Right lobe of liver (tissue), 6 donors: ENCODE results near the gene MYLK2. TPM values are rescaled to one million over a fixed set of nuclear protein-coding genes. Genes with fewer than 3 reads are reported as not detected.
A peak's percentile ranks its signal among the peaks of the same experiment; 100 is the strongest.

Experiments
- ATAC-seq, 4 donors: fragments of 200-7000 bp; cut with Tn5 transposase; one replicate each; pipeline ENCODE4 v1.9.1; 2020; ENCODE audit warnings: mild to moderate bottlenecking in 4 of 4, moderate library complexity in 4 of 4
- DNase-seq, 3 donors: peaks; one replicate each; pipeline ENCODE4 v3.0.0-alpha.2; 2020
- H3K27ac ChIP-seq, 3 donors: fragments of 200-600 bp; one replicate each; pipeline ENCODE4 v1.8.0; 2022
- H3K27me3 ChIP-seq, 2 donors: fragments of 200-600 bp; one replicate each; pipeline ENCODE4 v1.8.0; 2022
- H3K36me3 ChIP-seq, 4 donors: fragments of 200-600 bp; sonication (generic) in 1 of 4; one replicate each; pipeline versions ENCODE4 v1.5.1 to v1.8.0; 2017 to 2022; ENCODE audit warnings: control low read depth in 1 of 4
- H3K4me1 ChIP-seq, 4 donors: fragments of 200-600 bp; sonication (generic) in 1 of 4; one replicate each; pipeline versions ENCODE4 v1.5.1 to v1.8.0; 2017 to 2022; ENCODE audit warnings: control low read depth in 1 of 4
- H3K4me3 ChIP-seq, 3 donors: fragments of 200-600 bp; one replicate each; pipeline ENCODE4 v1.8.0; 2022
- H3K9me3 ChIP-seq, 4 donors: fragments of 200-600 bp; sonication (generic) in 1 of 4; one replicate each; pipeline versions ENCODE4 v1.5.1 to v1.8.0; 2017 to 2022; ENCODE audit warnings: control low read depth in 1 of 4
- POLR2A ChIP-seq: fragments of 450-650 bp; IDR thresholded peaks from one replicate; pipeline ENCODE4 v1.6.1; 2017; ENCODE audit warnings: antibody characterized with exemption, mild to moderate bottlenecking
- WGBS: methylation state at CpG from one replicate; pipeline ENCODE4 v1.1.6; 2018; ENCODE audit warnings: low coverage, low lambda C conversion rate; ENCODE audit not compliant: insufficient coverage; ENCODE audit errors: missing lambda C conversion rate; 5-methylcytosine and 5-hydroxymethylcytosine counted together
- intact Hi-C, 2 donors: fragments of 100-400 bp; cut with DNase I; formaldehyde crosslinking; loops; one replicate each; pipeline versions ENCODE4 v1.11.2 to v1.14.1; 2022
- total RNA-seq, 6 experiments: library from RNA; depleted of rRNA in 2 of 6; stranded (reverse); fragments of >200 nt in 2 of 6; fragmentation: NEBNext Ultra II Directional in 3 of 6; extraction: Animal tissue kit (Norgen Biotek cat#: 25700) in 3 of 6; gene quantifications; one replicate each; pipeline versions ENCODE4 v1.1.0 to v1.2.4, GENCODE V29; 2016 to 2023
- TF ChIP-seq, protein P1 (sequence below), 4 donors: fragments of 200-600 bp in 3 of 4; fragments of 450-650 bp in 1 of 4; IDR thresholded peaks; one replicate each; pipeline versions ENCODE4 v1.5.1 to v1.8.0; 2016 to 2022; ENCODE audit warnings: antibody characterized with exemption in 4 of 4, mild to moderate bottlenecking in 2 of 4
- donor health status: DM: no; HTN: yes; CAD: no.
- donor health status: DM: no; HTN: no; CAD: no.
- donor health status: DM: no; HTN: no; CAD: no.
- donor health status: DM: no; HTN: yes; CAD: no.
- donor health status: DM: no; HTN: yes; CAD: no.

Gene MYLK2
- total RNA-seq, 6 experiments from 2014 or later = not detected

- H3K27me3 ChIP-seq = no peaks in the 10 kb centered on the region
- no peaks in the 10 kb centered on the region for H3K36me3 ChIP-seq
- DNase-seq (no peak), ATAC-seq (no peak)
- TF ChIP-seq, protein P1, sequence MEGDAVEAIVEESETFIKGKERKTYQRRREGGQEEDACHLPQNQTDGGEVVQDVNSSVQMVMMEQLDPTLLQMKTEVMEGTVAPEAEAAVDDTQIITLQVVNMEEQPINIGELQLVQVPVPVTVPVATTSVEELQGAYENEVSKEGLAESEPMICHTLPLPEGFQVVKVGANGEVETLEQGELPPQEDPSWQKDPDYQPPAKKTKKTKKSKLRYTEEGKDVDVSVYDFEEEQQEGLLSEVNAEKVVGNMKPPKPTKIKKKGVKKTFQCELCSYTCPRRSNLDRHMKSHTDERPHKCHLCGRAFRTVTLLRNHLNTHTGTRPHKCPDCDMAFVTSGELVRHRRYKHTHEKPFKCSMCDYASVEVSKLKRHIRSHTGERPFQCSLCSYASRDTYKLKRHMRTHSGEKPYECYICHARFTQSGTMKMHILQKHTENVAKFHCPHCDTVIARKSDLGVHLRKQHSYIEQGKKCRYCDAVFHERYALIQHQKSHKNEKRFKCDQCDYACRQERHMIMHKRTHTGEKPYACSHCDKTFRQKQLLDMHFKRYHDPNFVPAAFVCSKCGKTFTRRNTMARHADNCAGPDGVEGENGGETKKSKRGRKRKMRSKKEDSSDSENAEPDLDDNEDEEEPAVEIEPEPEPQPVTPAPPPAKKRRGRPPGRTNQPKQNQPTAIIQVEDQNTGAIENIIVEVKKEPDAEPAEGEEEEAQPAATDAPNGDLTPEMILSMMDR (IDR thresholded peaks at IDR 0.05) = no peak
- no peak for TF ChIP-seq POLR2A
- peaks cover 0 to 3% (median 0%) of the 10 kb centered on the region in 4 donors for H3K4me1 ChIP-seq
- no peak overlapping the region for H3K4me3 ChIP-seq
- WGBS = 20% methylated on average over 1 of the region's 5 CpGs
- intact Hi-C loops = loop anchor here in 1 of 2 donors (5.0 kb wide), 1 partner anchor 206 kb away; no protein-coding TSS in a partner anchor
- H3K27ac ChIP-seq = no peak overlapping the region
- no peaks in the 10 kb centered on the region for H3K9me3 ChIP-seq
Observed at GRCh38 chr20:31821427-31821826, 2.3 kb downstream of the MYLK2 start.

DNA sequence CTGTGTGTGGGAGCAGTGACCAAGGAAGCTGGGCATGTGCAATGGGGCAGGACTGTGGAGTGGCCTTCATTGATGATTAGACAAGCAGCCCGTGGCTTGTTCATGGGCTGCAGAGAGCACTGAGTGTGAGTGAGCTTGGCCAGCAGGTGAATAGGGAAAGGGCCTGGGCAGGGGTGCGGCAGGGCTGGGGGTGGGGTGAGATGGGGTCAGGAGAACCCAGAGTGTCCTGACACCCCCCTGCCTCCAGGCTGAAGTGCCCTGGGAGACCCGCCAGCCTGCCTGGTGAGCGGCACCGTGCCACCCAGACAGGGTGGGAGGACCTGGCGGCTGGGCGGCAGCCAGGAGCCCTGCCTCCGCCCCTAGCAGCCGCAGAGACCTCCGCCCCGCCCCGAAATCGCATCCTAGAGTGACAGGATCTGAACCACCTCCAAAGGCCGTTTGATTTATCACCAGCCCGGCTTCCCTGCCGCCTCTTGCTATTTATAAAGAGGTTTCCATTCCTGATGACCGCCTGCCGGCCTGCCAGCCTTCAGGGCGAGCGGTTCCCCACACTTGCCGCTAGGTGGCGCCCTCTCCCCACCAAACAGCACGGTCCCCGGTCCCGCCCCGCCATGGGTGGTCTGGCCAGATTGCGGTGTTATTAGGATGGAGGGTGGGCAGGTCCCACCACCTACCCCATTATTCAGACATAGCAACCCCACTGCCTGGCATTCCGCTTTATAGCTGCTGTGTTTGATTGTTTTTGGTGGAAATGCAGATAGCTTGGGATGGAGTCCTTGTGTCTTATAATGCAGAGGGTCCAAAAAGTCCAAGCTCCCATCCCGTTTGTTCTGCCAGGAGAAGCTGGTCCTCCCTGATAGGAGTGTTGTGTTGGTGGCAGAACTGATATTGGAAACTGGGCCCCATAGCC, 3.5 kb downstream of the MYLK2 start:
- H3K4me3 ChIP-seq = no peak overlapping the region
- no peak for TF ChIP-seq POLR2A
- TF ChIP-seq, protein P1 (IDR thresholded peaks at IDR 0.05) = peak; percentile 95 to 99 (median 98)

DNA sequence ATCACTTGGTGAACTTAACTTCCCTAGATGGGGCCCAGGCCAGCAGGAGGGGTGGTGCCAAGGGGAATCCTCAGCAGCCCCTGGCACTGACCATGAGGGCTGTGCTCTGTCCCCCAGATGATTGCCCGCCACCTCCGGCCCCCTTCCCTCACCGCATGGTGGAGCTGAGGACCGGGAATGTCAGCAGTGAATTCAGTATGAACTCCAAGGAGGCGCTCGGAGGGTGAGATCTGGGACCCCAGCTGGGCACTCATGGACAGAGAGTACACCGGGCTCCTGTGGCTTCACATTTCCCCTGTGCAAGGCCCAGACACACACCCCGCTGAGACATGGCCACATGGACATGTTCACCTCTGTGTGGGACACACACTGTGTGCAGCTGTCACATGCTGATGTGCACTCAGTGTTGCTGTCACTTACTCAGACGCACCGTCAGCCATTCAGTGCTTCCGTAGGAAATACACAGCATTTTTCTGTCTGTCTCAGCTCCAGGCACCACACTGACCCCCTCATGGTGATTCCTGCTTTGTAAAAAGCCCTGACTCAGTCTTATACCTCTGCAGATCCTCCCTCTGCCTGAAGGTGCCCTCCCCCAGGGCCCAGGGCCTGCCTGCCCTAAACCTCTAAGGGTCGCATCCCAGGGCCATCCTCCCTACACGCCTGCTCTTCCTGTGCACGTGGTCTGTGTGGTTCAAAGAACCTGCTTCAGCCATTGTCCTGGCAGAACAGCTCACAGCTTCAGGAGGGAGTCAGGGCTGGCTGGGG, 4.4 kb downstream of the MYLK2 start:
- TF ChIP-seq, protein P1 (IDR thresholded peaks at IDR 0.05) = no peak
- TF ChIP-seq POLR2A = no peak
- H3K27me3 ChIP-seq = no peaks in the 10 kb centered on the region
- WGBS = 27% methylated on average over 5 of the region's 14 CpGs
- no peaks in the 10 kb centered on the region for H3K36me3 ChIP-seq
- H3K9me3 ChIP-seq = no peaks in the 10 kb centered on the region
- H3K27ac ChIP-seq = no peak overlapping the region
- no peak overlapping the region for H3K4me3 ChIP-seq
- H3K4me1 ChIP-seq = peaks cover 0 to 3% (median 0%) of the 10 kb centered on the region in 4 donors
- peak in 3 of 4 donors; percentile 20 to 50 (median 33) for ATAC-seq
- DNase-seq = no peak
- intact Hi-C loops = loop anchor here in 1 of 2 donors (5.0 kb wide), 1 partner anchor 204 kb away; no protein-coding TSS in a partner anchor

More for the DNA sequence above, 3.5 kb downstream of the MYLK2 start:
- Histone ChIP-seq H3K36me3 (no peaks in the 10 kb centered on the region), H3K9me3 (no peaks in the 10 kb centered on the region), H3K27ac (no peak overlapping the region), H3K27me3 (no peaks in the 10 kb centered on the region), H3K4me1 (peaks cover 0 to 3% (median 0%) of the 10 kb centered on the region in 4 donors)
- intact Hi-C loops = loop anchor here in 1 of 2 donors (5.0 kb wide), 1 partner anchor 205 kb away; no protein-coding TSS in a partner anchor
- DNase-seq = peak; percentile 76 to 78 (median 77)
- peak; percentile 76 to 92 (median 89) for ATAC-seq
- WGBS = 2% methylated on average over 12 of the region's 29 CpGs

- Histone ChIP-seq H3K27ac (no peak overlapping the region), H3K4me1 (peaks cover 0 to 3% (median 0%) of the 10 kb centered on the region in 4 donors), H3K36me3 (no peaks in the 10 kb centered on the region), H3K9me3 (no peaks in the 10 kb centered on the region), H3K4me3 (no peak overlapping the region), H3K27me3 (no peaks in the 10 kb centered on the region)
- no peak for DNase-seq
- WGBS = 100% methylated on average over 2 of the region's 4 CpGs
- intact Hi-C loops = loop anchor here in 1 of 2 donors (5.0 kb wide), 1 partner anchor 203 kb away; no protein-coding TSS in a partner anchor
- no peak for TF ChIP-seq POLR2A
- TF ChIP-seq, protein P1 (IDR thresholded peaks at IDR 0.05) = no peak
- no peak for ATAC-seq
Observed at GRCh38 chr20:31824125-31824485, 4.9 kb downstream of the MYLK2 start.
